Astrocyte of the cerebellum (primary cell): ENCODE data around the gene ZNF695.

ENCODE experiments used
- DNase-seq: peaks from one replicate; pipeline ENCODE4 v3.0.0-alpha.2; 2011; ENCODE audit warnings: low read depth
- H3K4me3 ChIP-seq: 2 replicates; pipeline ENCODE4 v1.5.1; 2011; ENCODE audit warnings: mild to moderate bottlenecking, low read depth, low read length, moderate library complexity
- in situ Hi-C: cut with HindIII; loops from 2 replicates; pipeline ENCODE4 v1.10.0; 2017; ENCODE audit warnings: low sequenced_read_pairs
- TF ChIP-seq, protein P1 (sequence below): IDR thresholded peaks from 2 replicates; pipeline ENCODE4 v1.5.1; 2012; ENCODE audit warnings: low read length, low read depth, moderate library complexity, mild to moderate bottlenecking; ENCODE audit errors: missing control alignments

Gene ZNF695

DNA sequence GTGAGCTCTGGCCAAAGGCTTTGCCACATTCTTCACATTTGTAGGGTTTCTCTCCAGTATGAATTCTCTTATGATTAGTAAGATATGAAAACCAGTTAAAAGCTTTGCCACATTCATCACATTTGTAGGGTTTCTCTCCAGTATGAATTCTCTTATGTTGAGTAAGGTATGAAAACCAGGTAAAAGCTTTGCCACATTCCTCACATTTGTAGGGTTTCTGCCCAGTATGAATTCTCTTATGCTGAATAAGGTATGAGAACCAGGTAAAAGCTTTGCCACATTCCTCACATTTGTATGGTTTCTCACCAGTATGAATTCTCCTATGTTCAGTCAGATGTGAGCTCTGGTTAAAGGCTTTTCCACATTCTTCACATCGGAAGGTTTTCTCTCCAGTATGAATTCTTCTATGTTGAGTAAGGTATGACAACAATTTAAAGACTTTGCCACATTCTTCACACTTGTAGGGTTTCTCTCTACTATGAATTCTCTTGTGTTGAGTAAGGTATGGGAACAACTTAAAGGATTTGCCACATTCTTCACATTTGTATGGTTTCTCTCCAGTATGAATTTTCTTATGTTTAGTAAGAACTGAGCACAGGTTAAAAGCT is 20.7 kb downstream of the ZNF695 start:
- no peak overlapping the region for H3K4me3 ChIP-seq
- in situ Hi-C loops = no loop called here
- no peak for DNase-seq
- TF ChIP-seq, protein P1, sequence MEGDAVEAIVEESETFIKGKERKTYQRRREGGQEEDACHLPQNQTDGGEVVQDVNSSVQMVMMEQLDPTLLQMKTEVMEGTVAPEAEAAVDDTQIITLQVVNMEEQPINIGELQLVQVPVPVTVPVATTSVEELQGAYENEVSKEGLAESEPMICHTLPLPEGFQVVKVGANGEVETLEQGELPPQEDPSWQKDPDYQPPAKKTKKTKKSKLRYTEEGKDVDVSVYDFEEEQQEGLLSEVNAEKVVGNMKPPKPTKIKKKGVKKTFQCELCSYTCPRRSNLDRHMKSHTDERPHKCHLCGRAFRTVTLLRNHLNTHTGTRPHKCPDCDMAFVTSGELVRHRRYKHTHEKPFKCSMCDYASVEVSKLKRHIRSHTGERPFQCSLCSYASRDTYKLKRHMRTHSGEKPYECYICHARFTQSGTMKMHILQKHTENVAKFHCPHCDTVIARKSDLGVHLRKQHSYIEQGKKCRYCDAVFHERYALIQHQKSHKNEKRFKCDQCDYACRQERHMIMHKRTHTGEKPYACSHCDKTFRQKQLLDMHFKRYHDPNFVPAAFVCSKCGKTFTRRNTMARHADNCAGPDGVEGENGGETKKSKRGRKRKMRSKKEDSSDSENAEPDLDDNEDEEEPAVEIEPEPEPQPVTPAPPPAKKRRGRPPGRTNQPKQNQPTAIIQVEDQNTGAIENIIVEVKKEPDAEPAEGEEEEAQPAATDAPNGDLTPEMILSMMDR = no peak

DNA sequence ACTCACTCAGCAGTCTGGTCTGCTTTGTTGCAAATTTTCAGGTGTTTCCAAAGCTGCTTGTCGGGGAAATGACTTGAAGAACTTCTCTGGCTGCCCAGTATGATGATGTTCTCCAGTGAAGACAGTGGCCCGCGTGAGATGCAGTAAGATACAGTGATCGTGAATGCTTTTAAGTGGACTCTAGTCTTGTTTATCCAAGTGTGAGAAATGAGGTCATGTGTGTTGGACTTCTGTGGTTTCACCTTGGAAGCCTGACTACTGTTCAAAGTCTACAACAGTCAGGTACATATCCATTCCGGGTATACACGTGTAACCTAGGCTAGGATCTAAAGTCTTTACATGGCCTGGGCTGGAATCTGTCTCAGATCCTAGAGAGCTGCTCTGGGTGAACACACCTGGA is 29.1 kb downstream of the ZNF695 start:
- no peak overlapping the region for H3K4me3 ChIP-seq
- TF ChIP-seq, protein P1 = no peak
- in situ Hi-C loops = no loop called here
- DNase-seq = no peak

- TF ChIP-seq, protein P1 = no peak
- no peak overlapping the region for H3K4me3 ChIP-seq
- in situ Hi-C loops = no loop called here
Measured at GRCh38 chr1:246978281-246978680, 29.6 kb downstream of the ZNF695 start.

DNA sequence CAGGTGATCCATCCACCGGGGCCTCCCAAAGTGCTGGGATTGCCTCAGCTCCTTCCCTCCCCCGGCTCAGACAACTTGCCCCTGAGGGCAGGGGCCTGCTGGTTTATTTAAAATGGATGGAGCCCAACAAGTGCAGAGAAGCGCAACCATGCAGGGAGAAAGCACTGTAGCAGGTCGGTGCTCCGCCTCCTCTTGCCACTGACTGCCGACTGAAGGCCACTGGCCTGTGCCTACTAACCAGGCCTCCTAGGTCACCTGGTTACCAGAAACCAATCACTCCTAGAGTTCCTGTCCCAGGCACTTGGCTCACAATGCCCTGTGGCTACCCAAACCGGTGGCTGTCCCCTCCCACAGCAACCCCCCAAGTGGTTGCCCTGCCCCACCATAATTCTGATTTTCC is 35.9 kb downstream of the ZNF695 start:
- TF ChIP-seq, protein P1 = no peak
- H3K4me3 ChIP-seq = no peak overlapping the region
- no peak for DNase-seq
- in situ Hi-C loops = no loop called here

More at GRCh38 chr1:246978281-246978680, 29.6 kb downstream of the ZNF695 start:
- no peak for DNase-seq

DNA sequence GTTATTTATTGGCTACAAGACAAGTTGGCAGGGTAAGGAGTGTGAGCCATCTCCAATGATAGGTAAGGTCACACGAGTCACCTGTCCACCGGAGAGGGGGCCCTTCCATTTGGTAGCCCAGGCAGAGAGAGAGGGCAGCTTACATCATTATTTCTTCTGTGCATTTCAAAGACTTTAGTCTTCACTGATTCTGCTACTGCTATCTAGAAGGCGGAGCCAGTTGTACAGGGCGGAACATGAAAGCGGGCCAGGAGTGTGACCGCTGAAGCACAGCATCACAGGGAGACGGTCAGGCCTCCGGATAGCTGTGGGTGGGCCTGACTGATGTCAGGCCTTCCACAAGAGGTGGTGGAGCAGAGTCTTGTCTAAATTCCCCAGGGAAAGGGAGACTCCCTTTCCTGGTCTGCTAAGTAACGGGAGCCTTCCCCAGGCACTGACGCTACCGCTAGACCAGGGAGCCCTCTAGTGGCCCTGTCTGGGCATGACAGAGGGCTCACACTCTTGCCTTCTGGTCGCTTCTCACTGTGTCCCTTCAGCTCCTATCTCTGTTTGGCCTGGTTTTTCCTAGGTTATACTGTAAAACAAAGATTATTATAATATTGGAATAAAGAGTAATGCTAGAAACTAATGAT is 36.7 kb downstream of the ZNF695 start:
- in situ Hi-C loops = no loop called here
- no peak overlapping the region for H3K4me3 ChIP-seq
- DNase-seq = no peak
- TF ChIP-seq, protein P1 = peak; percentile 43

- DNase-seq = no peak
- in situ Hi-C loops = no loop called here
- TF ChIP-seq, protein P1 = no peak
- no peak overlapping the region for H3K4me3 ChIP-seq
Measured at GRCh38 chr1:246969621-246970020, 38.2 kb downstream of the ZNF695 start.

DNA sequence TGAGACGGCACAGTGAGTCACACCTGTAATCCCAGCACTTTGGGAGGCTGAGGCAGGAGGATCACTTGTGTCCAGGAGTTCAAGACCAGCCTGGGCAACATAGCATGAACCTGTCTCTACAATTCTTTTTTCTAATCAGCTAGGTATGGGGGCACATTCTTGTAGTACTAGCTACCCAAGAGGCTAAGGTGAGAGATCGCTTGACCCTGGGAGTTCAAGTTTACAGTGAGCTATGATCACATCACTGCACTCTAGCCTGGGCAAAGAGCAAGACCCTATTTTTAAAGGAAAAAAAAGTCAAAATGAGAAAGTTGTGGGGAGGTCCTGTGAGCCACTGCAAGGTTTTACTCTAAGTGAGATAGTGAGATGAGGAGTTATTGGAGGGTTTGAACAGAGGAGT is 41.4 kb downstream of the ZNF695 start:
- in situ Hi-C loops = no loop called here
- TF ChIP-seq, protein P1 = no peak
- DNase-seq = no peak
- H3K4me3 ChIP-seq = no peak overlapping the region
